RPMI7951 (cell line): ENCODE measurements around the gene RSAD2. TPM values are rescaled to one million over a fixed set of nuclear protein-coding genes. Genes with fewer than 3 reads are reported as not detected.

ENCODE experiments used
- DNase-seq: peaks from one replicate; pipeline ENCODE4 v3.0.0-alpha.2; 2012; ENCODE audit warnings: low read depth
- total RNA-seq: library from RNA; depleted of rRNA; stranded (reverse); fragments of >200 nt; shearing (Covaris generic); gene quantifications from 2 replicates; pipeline ENCODE4 v1.2.3, GENCODE V29; 2014; rRNA removed

The RSAD2 gene
- total RNA-seq, 1 experiment from 2014 or later = 1.3 TPM

DNA sequence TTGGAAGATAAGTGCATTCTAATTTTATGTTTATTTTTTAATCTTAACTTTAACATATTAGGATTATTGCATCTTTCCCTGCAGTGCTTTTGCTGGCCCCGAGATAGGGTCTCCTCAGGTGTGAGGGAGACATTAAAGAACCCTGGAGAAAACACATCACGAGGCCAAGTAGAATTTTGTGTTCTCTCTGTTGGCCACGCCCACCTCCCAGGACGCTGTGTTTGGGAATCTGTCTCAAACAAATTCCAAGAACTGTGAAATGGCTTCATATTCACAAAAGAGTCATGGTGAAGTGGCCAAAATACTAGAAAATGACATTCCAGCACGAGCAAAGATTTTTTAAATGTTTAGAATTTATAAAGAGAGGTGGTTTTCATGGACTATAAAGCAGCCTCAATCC is 67.0 kb downstream of the RSAD2 start:
- DNase-seq = no peak

DNA sequence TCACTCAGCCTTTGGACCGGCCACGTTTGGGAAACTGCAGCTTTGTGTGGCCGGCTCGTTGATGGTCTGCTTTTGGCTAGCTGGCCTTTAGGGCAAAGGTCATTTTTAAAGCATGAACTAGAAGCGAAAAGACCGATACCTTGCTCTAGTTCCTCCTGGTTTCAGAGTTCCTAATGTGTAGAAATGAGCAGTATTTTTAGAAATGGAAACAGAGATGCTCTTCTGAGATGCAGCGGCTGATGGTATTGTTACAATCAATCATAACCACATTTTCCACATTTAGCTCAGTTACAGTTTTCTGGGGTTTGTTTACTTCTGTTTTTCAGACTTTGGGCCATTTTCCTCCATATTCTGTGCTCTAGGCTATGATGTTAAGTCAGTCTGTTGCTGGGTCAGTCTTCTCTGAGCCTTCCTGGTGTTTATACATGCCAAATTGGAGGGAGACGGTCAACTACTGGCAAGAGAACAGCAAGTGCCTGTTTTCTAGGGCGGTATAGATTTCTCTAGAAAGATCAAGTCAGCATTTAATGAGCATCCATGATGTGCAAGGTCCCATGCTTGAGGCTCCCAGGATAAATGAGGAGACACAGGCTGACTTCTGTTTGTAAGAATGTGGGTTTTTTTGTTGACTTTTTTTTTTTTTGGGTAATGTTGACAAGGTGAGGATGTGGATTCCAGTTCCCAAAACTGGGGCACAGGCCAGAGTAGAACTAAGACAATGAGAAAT is 67.7 kb downstream of the RSAD2 start:
- DNase-seq = no peak

DNA sequence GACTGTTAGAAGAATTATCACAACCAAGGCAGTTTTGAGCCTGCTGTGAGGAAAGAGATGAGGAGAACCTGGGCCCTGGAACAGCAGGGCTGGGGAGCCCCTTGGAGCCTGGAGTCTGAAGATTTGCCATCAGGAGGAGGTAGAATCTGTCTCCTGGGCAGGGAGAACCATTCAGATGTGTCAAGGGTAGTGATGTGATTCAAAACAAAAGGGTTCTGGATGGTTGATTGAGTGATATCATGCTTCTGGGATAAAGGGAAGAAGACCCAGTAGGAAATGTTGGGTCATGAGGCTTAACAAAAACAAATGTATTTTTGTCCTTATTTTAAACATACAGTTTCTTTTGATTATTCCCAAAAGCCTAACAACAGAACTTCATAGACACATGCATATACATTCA is 68.2 kb downstream of the RSAD2 start:
- DNase-seq = no peak

DNA sequence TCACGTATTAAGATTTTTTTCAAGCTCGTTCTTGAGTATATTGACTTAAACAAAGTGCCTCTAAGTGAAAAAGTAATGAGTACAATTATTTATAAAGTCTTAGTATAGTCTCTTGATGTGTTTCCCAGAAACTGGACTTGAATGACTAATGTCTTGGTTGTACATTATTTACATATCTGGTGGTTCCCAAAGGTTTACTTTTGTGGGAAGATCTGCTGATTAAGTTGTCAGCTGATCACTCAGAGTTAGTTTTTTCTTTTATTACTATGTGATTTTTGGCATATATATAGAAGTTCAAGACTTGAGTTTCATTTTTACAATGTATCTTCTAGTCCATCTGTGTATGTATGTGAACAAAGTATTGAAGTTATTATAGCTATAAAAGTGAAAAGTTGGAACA is 69.1 kb downstream of the RSAD2 start:
- peak; percentile 77 for DNase-seq

Other genes starting within 250 kb of the RSAD2 start
- 3.7 and 4.4 TPM in 2 replicates for gene CMPK2, start 11.9 kb upstream of the RSAD2 start, total RNA-seq
- 9.5 and 12.4 TPM in 2 replicates for gene RNF144A, start 39.6 kb downstream of the RSAD2 start, total RNA-seq